CD4-positive, alpha-beta T cell treated with Interleukin-6 at 100 ng/mL for 8 hours (primary cell): ENCODE measurements around the gene ZFP36.

Source experiments
- DNase-seq: peaks from one replicate; pipeline ENCODE4 v3.0.0-alpha.2; 2020; ENCODE audit warnings: mixed read lengths, low spot score

Gene ZFP36

GRCh38 chr19:39419003-39419402 lies 12.4 kb downstream of the ZFP36 start:
- no peak for DNase-seq

GRCh38 chr19:39420769-39421168 lies 14.1 kb downstream of the ZFP36 start:
- no peak for DNase-seq

GRCh38 chr19:39422020-39422419 lies 15.4 kb downstream of the ZFP36 start:
- DNase-seq, result no peak

- no peak for DNase-seq
Measured at GRCh38 chr19:39423258-39424086, 16.8 kb downstream of the ZFP36 start.

GRCh38 chr19:39424934-39425333 lies 18.3 kb downstream of the ZFP36 start:
- no peak for DNase-seq

GRCh38 chr19:39425744-39426143 lies 19.1 kb downstream of the ZFP36 start:
- DNase-seq, result no peak

- DNase-seq, result no peak
Measured at GRCh38 chr19:39426170-39426569, 19.5 kb downstream of the ZFP36 start.

GRCh38 chr19:39427707-39428106 lies 21.1 kb downstream of the ZFP36 start:
- no peak for DNase-seq

GRCh38 chr19:39428283-39429112 lies 21.9 kb downstream of the ZFP36 start:
- no peak for DNase-seq

- peak; percentile 53 for DNase-seq
Measured at GRCh38 chr19:39430675-39431593, 24.3 kb downstream of the ZFP36 start.

GRCh38 chr19:39432677-39433025 lies 26.0 kb downstream of the ZFP36 start:
- no peak for DNase-seq

GRCh38 chr19:39433480-39434079 lies 26.9 kb downstream of the ZFP36 start:
- DNase-seq, result no peak

- no peak for DNase-seq
Measured at GRCh38 chr19:39434123-39435076, 27.8 kb downstream of the ZFP36 start.

GRCh38 chr19:39435499-39436349 lies 29.1 kb downstream of the ZFP36 start, which contains the start of gene RPS16:
Gene RPS16, minus strand, starts transcription at chr19:39435949. Its CDS starts 54 bp downstream, at chr19:39435895.
- peak; percentile 99 for DNase-seq

- no peak for DNase-seq
Measured at GRCh38 chr19:39436350-39436716, 29.7 kb downstream of the ZFP36 start.

GRCh38 chr19:39438270-39438934 lies 31.8 kb downstream of the ZFP36 start:
- DNase-seq, result no peak

GRCh38 chr19:39444598-39445195 lies 38.0 kb downstream of the ZFP36 start:
- DNase-seq, result no peak
